Fibroblast of peridontal ligament (primary cell): ENCODE results near the gene ANKRD26.
"Not testable (repeated sequence)": the region's sequence is repeated elsewhere in the genome, so short reads cannot be mapped to it uniquely, and the experiment has no call there.

Experiments used
- DNase-seq: peaks from one replicate; pipeline ENCODE4 v3.0.0-alpha.2; 2010; ENCODE audit errors: extremely low read depth

The ANKRD26 gene

GRCh38 chr10:27099916-27100812 is at the start of gene ANKRD26:
Gene ANKRD26 (minus strand): TSS chr10:27100494. CDS start chr10:27100326, 168 bp downstream.
- DNase-seq: peak; percentile 97

DNA sequence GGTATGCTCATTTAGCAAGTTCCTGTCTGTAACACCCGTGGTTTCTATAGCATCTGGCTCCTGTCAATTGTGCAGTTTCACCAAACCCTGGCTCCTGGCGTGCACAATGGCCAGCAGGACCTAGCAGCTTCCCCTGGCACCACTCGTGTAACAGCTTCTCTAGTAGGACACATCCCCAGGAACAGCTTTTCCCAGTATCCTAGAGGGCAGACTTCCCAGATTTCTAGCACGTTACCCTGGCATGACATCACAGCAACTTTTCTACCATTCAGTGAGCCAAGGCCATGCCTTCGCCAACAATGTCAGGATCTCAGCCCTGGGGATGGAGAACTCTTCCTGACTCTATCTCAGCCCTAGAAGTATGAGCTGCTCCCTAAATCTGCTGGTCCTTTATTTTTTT is 47.4 kb upstream of the ANKRD26 start:
- DNase-seq: no peak

GRCh38 chr10:27145937-27146336 is 45.6 kb upstream of the ANKRD26 start:
- DNase-seq: no peak

DNA sequence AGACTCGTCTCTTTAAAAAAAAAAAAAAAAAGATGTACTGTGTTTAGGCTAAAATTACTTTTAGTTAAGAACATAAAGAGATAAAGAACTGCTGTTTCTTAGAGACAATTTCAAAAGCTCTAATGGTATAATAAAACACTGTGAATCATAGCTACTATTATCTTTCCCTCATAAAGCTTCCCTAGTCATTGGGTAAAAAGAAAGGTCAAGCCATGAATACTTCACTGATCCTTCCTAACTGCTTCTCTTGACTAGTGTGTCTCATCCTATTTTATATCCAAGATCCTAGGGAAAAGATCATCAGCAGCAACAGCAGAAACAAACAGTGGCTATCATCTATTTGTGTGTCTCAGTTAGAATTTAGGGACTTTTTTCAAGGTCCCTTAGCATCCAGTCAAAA is 43.4 kb upstream of the ANKRD26 start:
- no peak for DNase-seq

DNA sequence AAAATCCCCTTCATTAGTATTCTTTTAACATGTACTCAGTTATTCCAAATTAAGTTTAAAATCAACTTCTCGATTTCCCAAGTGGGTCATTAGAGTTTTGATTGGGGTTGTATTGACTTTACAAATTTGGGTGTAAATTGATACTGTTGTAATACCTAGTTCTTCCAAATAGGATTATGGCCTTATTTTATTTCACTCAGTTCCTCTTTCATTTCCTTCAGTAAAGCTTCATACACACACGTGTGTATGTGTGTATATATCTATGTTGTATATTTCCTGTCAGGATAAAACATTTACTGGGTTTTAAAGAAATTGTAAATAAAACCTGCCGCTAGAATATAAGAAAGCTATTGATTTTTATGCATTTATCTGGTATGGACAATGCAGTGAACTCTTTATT is 38.0 kb upstream of the ANKRD26 start:
- DNase-seq: no peak

- DNase-seq: no peak
Measured at GRCh38 chr10:27134371-27134770, 34.1 kb upstream of the ANKRD26 start.

GRCh38 chr10:27108165-27108564 is 7.9 kb upstream of the ANKRD26 start:
- DNase-seq: no peak

GRCh38 chr10:27104919-27105318 is 4.6 kb upstream of the ANKRD26 start:
- no peak for DNase-seq

DNA sequence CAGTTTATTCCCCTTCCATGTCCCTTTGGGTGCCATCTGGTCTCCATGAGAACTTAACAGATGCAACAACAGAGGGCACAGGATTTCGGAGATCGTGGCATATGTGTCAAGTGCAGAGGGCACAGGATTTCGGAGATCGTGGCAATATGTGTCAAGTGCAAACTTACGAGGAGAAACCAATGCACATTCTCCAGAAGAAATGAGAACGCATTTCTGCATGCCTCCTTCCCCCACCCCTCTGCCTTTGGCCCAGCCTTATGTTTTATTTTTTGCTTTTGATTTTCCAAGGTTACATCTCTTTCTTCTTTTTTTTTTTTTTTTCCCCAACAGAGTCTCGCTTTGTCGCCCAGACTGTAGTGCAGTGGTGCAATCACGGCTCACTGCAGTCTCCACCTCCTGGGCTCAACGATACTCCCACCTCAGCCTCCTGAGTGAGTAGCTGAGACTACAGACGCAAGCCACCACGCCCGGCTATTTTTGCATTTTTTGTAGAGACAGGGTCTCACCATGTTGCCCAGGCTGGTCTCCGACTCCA is 586 bp upstream of the ANKRD26 start:
- no peak for DNase-seq

DNA sequence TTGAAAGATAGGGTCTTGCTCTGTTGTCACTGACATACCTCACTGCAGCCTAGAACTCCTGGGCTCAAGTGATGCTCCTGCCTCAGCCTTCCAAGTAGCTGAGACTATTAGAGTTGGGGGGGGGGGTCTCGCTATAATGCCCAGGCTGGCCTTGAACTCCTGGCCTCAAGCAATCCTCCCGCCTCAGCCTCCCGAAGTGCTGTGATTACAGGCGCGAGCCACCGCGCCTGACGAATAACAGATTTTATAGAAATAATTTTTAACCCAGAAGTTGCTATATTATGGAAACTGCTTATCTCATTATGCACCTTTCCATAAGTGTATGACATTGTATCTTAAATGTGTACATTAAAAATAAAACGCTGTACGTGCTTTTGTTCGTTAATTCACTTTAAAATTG is 846 bp downstream of the ANKRD26 start:
- DNase-seq: no peak

DNA sequence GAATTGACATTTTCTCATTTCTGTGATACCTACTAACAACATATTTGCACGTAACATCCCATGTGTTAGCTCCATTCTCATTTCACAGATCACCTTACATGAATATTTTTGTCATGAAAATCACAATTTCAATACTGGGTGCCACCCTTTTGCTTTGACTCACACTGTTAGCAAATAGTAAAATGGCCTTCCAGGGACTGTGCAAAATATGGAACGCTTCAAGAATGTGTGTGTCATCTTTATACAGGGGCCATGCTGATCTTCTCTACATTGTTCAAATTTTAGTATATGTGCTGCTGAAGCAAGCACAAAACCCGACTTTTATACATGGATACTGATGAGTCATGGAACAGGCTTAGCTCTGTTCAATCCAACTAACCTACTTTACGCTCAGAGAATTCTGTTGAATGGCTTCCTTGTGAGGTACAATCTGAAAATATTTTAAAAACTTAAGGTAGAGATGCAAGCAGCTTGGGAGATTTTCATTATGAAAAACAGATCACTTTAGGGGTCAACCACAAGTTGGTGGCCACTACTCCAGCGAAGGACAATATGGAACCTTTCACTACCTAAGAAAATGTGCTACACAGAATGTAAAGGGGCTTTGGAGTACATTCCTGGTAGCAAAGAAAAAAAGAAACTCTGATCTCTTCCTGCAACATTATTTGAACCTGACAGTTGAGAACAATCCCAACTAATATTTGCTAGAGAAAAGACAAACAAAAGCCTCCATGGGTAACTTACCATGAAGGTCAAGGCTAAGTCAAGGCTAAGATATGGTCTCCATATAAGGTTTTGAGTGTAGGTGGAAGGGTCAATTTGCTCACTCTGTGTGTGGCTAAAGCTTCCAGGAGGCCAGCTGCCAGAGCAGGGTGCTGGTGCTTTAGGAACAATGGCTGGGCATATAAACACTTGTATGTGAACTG is 11.9 kb downstream of the ANKRD26 start:
- DNase-seq: no peak

GRCh38 chr10:27072436-27073114 is 27.7 kb downstream of the ANKRD26 start:
- DNase-seq: no peak

GRCh38 chr10:27068217-27068891 is 31.9 kb downstream of the ANKRD26 start:
- no peak for DNase-seq

DNA sequence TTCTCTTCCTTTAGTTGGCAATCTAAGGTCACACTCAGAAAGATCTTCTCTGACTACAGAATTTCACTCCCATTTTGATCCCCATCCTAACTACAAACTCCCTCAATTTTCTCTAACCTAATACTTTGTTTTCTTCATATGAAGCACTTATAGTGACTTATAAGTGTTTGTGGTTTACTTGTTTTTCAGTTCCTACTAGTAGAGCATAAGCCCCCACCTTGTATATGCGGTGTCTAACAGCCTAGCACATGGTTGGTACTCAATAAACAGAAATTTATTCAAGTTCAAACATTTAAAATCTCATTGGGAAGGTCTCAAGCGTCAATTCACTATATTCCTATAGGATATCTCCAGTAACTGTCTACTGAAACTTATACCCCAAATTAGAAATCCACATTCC is 35.2 kb downstream of the ANKRD26 start:
- DNase-seq: no peak

- no peak for DNase-seq
Measured at GRCh38 chr10:27052656-27053055, 47.6 kb downstream of the ANKRD26 start.

- DNase-seq: not testable (repeated sequence)
Measured at GRCh38 chr10:27045247-27045646, 55.0 kb downstream of the ANKRD26 start.

DNA sequence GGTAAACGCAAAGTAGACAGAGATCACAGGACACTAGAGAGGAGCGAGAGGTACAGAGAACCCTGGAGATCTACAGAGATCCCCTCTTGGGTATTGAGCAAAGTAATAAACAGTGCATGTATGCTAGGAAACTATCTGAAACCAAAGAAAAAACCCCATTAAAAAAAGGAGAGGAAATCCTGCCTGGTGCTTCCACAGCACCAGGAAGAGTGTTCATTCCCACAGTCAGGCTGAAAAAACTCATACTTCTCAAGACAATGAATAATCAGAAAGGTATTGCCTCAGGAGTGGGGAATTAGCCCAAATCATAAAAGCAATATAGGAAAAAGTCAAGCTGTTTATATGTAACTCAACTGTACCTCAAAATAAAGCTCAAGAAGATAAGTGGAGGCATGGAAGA is 59.1 kb downstream of the ANKRD26 start:
- DNase-seq: no peak

DNA sequence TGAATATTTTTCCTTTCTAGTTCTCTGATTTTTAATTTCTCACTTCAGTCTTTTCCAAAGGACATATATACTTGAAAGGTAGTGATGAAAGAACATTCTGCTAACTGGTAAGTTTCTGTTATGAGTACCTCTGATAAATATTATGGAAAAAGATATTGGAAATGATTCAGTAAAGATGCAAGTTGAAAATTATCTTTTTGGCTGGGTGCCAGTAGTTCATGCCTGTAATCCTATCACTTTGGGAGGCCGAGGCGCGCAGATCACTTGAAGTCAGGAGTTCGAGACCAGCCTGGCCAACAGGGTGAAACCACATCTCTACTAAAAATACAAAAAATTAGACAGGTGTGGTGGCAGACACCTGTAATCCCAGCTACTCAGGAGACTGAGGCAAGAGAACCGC is 62.1 kb downstream of the ANKRD26 start:
- DNase-seq: no peak

- DNase-seq: no peak
Measured at GRCh38 chr10:27035163-27035562, 65.1 kb downstream of the ANKRD26 start.

DNA sequence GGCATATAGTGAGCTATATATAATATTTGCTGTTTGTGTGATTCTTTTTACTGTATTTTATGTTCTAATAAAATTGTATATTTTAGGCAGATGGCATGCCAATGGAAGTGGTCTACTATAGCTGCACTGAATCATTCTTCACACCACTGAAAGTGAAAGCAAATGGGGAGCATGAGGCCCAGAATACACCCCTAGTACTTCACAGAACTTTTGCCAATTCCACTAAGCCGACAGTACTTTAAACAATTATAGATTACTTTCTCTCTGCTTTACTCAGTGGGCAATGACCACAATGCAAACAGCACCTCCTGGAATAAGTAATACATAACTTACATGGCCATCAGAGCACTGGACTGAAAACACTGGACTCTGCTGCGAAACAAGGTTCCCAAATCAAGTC is 70.2 kb downstream of the ANKRD26 start:
- peak; percentile 42 for DNase-seq

GRCh38 chr10:27022048-27022447 is 78.2 kb downstream of the ANKRD26 start:
- no peak for DNase-seq
